Stomach (tissue), 4 donors: ENCODE data around the gene MSGN1.

ENCODE experiments used
- POLR2A ChIP-seq, 4 donors: fragments of 450-650 bp; IDR thresholded peaks; one replicate each; pipeline ENCODE4 v1.6.1; 2016; ENCODE audit warnings: antibody characterized with exemption in 4 of 4, control low read depth in 2 of 4, mild to moderate bottlenecking in 1 of 4, moderate library complexity in 1 of 4
- TF ChIP-seq, protein P1 (sequence below), 7 experiments: fragments of 450-650 bp in 4 of 7; fragments of 200-600 bp in 3 of 7; sonication (generic) in 3 of 7; IDR thresholded peaks; one replicate each; pipeline ENCODE4 v1.5.1; 2016 to 2019; ENCODE audit warnings: antibody characterized with exemption in 7 of 7, control low read depth in 2 of 7, mild to moderate bottlenecking in 1 of 7

DNA sequence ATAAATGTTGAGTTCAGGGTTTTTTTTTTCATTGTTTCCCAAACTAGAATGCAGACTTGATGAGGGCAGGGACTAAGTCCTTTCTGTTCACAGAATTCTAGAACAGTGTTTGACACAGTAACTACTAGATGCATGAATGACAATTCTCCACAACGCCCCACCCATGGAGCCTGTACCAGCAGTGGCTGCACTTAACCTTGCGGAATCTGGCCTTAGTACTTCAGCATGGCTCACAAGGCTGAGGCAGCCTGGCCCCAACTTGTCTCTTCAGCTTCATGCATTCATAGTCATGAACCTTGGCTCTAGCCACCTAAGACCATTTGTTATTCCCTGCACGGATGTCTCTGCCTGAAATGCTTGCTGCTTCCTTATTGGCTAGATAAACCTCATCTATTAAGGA lies 29.5 kb upstream of the MSGN1 start:
- TF ChIP-seq, protein P1, sequence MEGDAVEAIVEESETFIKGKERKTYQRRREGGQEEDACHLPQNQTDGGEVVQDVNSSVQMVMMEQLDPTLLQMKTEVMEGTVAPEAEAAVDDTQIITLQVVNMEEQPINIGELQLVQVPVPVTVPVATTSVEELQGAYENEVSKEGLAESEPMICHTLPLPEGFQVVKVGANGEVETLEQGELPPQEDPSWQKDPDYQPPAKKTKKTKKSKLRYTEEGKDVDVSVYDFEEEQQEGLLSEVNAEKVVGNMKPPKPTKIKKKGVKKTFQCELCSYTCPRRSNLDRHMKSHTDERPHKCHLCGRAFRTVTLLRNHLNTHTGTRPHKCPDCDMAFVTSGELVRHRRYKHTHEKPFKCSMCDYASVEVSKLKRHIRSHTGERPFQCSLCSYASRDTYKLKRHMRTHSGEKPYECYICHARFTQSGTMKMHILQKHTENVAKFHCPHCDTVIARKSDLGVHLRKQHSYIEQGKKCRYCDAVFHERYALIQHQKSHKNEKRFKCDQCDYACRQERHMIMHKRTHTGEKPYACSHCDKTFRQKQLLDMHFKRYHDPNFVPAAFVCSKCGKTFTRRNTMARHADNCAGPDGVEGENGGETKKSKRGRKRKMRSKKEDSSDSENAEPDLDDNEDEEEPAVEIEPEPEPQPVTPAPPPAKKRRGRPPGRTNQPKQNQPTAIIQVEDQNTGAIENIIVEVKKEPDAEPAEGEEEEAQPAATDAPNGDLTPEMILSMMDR (IDR thresholded peaks at IDR 0.05) = no peak
- TF ChIP-seq POLR2A (IDR thresholded peaks at IDR 0.05) = no peak
